GM12873 (cell line): ENCODE measurements around the gene NES.

Experiments used
- CTCF ChIP-seq: IDR thresholded peaks from 2 replicates; pipeline ENCODE4 v1.5.1; 2012; ENCODE audit warnings: low read depth, mild to moderate bottlenecking, moderate library complexity, low read length, control low read depth; ENCODE audit not compliant: insufficient read depth; ENCODE audit errors: missing control alignments

NES gene

GRCh38 chr1:156706657-156707416 lies 29.6 kb upstream of the NES start:
- TF ChIP-seq CTCF, result no peak

DNA sequence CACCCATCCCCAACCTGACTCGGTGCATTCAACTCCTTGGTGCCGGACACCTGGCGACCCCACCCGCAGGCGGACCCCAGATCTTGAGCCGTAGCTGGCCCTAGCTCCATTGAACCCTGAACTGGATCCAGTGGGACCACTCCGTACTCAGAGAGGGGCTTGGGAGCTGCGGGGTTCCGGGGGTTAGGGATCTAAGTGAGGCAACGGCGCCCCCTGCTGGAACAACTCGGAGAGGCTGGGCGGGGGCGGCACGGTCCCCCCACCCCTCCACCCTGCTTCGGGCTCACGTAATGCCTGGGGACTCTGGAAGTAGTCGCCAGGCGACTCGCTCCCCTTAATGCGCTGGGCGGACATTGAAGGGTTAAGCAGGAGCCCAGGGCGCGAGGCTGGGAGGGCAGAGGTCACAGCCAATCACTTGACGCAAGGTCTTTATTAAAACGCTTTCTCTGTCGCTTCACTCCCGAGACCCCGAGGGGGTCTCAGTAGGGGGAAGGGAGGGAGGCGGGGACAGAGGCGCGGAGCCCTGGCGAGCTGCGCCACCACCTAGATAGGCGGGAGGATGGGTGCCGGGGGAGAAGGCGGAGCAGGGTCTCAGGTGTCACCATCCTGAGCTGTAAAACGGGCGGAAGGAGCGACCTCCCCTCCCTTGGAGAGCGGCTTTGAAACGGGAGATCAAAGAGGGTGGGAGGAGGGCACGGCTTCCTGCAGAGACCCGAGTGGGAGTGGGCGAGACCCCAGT lies 28.9 kb upstream of the NES start:
- peak; percentile 80 for TF ChIP-seq CTCF

- no peak for TF ChIP-seq CTCF
Measured at GRCh38 chr1:156705321-156705917, 28.2 kb upstream of the NES start, which contains the start of gene CRABP2. TSS of gene CRABP2 (minus strand) at chr1:156705583. CDS start at chr1:156705446, 137 bp downstream.

DNA sequence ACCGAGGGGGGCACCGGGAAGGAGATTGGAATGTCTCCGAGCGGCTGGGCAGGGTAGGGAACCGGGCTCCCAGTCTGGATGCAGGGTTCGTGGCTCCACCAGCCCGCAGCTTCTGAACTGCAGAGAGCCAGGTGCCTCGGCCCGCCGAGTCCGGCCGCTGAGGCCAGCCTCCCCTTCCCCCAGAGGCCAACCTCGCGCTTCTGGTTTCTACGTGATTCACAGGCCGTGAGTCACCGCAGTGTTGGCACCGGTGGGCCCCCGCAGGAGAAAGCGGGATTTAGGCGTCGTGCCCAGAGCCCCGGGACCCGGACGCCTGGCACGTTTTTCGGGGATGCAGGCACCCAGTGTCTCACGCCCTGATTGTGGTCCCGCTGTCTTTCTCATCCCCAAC lies 27.7 kb upstream of the NES start:
- TF ChIP-seq CTCF, result no peak

GRCh38 chr1:156704166-156704711 lies 27.0 kb upstream of the NES start:
- no peak for TF ChIP-seq CTCF

GRCh38 chr1:156703741-156704140 lies 26.5 kb upstream of the NES start:
- TF ChIP-seq CTCF, result no peak

DNA sequence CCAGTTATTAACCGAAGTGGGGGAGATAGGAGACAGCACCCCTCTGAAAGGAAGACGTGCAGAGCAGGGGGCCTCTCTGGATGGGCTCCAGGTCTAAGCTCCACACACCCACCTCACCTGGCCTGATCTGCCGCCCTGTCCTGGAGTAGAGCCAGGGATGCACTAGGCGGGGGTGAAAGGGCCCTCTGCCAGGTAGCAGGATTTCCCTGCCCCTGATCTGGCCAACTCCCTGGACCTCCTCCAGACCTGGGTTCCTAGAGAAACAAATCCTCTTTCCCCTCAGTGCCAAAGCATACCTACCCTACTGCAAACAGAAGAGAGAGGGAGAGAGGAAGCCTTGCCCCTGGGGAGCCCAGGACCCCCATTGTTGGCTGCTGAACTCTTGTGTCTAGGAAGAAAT lies 26.1 kb upstream of the NES start:
- no peak for TF ChIP-seq CTCF
